ENCODE measurements around the gene SMYD3.

- no peak for TF ChIP-seq CTCF (IDR thresholded peaks at IDR 0.05)
- no peak for TF ChIP-seq POLR2A (IDR thresholded peaks at IDR 0.05)
- TF ChIP-seq POLR2AphosphoS5 (IDR thresholded peaks at IDR 0.05): no peak
Measured at GRCh38 chr1:246018146-246018545, 488.9 kb downstream of the SMYD3 start.
